ENCODE measurements around the gene CDT1.

The CDT1 gene

DNA sequence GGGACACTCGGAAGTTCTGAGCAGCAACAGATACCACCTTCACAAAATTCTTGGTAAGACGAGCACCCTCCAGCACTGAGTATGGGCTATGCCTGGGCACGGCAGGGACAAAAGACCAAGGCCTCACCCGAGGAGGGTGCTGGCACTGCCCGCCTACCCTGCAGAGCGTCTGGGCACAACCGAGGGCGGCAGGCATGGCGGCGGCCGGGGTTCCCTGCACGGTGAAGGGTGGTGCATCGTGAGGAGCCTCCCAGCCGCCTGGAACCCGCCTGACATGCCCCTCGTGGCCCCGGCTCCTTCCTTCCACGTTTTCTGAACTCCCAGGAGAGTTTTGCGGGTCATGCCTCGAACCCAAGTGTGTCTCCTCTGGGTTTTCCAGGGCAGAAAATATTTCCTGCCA, 34.2 kb downstream of the CDT1 start:
- H3K36me3 ChIP-seq (replicated peaks), result peaks cover 17% of the 10 kb centered on the region
- TF ChIP-seq, protein P1, sequence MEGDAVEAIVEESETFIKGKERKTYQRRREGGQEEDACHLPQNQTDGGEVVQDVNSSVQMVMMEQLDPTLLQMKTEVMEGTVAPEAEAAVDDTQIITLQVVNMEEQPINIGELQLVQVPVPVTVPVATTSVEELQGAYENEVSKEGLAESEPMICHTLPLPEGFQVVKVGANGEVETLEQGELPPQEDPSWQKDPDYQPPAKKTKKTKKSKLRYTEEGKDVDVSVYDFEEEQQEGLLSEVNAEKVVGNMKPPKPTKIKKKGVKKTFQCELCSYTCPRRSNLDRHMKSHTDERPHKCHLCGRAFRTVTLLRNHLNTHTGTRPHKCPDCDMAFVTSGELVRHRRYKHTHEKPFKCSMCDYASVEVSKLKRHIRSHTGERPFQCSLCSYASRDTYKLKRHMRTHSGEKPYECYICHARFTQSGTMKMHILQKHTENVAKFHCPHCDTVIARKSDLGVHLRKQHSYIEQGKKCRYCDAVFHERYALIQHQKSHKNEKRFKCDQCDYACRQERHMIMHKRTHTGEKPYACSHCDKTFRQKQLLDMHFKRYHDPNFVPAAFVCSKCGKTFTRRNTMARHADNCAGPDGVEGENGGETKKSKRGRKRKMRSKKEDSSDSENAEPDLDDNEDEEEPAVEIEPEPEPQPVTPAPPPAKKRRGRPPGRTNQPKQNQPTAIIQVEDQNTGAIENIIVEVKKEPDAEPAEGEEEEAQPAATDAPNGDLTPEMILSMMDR (IDR thresholded peaks at IDR 0.05; ENCODE audit: low read depth, low read length, missing control alignments), result no peak
- in situ Hi-C loops (cut with HindIII; ENCODE audit: low pct_ligation_motif_present, low sequenced_read_pairs), result no loop called here

DNA sequence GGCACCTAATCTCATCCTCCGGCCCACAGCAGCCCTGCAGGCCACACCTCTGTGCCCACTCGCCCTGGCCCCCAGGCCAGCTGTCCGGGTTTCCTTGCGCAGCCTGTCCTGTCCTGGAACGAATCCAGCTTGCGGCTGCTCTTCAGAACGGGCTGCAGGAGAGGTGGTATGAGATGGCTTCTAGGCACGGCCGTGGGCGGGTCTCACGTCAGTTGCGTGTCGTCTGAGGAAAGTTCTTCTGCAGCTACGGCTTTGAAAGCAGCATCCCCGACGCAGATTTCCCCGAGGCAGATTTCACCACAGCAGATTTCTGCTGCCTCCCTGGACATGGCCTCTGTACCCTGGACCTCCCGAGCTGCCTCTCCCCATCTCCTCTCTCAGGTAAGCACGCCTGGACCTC, 35.0 kb downstream of the CDT1 start:
- Histone ChIP-seq H3K27me3 (replicated peaks) (no peaks in the 10 kb centered on the region), H3K36me3 (replicated peaks) (peaks cover 17% of the 10 kb centered on the region), H3K4me3 (ENCODE audit: low read depth, low read length) (no peak overlapping the region), H3K27ac (no peak overlapping the region)
- no peak for DNase-seq
- in situ Hi-C loops (cut with HindIII; ENCODE audit: low pct_ligation_motif_present, low sequenced_read_pairs), result no loop called here
- TF ChIP-seq, protein P1 (IDR thresholded peaks at IDR 0.05; ENCODE audit: low read depth, low read length, missing control alignments), result no peak

More for the DNA sequence above, 34.2 kb downstream of the CDT1 start:
- Histone ChIP-seq H3K27me3 (replicated peaks) (no peaks in the 10 kb centered on the region), H3K4me3 (ENCODE audit: low read depth, low read length) (no peak overlapping the region), H3K27ac (no peak overlapping the region)
- DNase-seq, result no peak

DNA sequence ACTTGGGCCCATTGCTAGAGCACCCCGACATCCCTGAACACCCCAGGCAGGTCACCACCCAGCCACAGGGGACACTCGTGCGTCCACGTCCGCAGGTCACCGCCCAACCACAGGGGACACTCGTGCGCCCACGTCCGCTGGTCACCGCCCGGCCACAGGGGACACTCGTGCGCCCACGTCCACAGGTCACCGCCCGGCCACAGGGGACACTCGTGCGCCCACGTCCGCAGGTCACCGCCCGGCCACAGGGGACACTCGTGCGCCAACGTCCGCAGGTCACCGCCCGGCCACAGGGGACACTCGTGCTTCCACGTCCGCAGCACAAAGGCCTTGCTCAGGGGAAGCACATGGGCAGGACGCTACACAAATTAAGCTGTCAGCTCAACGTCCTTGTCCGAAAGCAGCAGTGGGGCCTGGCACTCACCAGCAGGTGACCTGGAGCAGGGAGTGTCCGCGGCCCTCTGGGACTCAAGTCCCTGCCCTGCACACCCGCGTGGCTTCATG, 35.5 kb downstream of the CDT1 start:
- no peak overlapping the region for H3K4me3 ChIP-seq (ENCODE audit: low read depth, low read length)
- in situ Hi-C loops (cut with HindIII; ENCODE audit: low pct_ligation_motif_present, low sequenced_read_pairs), result no loop called here
- peaks cover 17% of the 10 kb centered on the region for H3K36me3 ChIP-seq (replicated peaks)
- H3K27ac ChIP-seq, result no peak overlapping the region
- no peak for DNase-seq
- no peaks in the 10 kb centered on the region for H3K27me3 ChIP-seq (replicated peaks)
- TF ChIP-seq, protein P1 (IDR thresholded peaks at IDR 0.05; ENCODE audit: low read depth, low read length, missing control alignments), result no peak

DNA sequence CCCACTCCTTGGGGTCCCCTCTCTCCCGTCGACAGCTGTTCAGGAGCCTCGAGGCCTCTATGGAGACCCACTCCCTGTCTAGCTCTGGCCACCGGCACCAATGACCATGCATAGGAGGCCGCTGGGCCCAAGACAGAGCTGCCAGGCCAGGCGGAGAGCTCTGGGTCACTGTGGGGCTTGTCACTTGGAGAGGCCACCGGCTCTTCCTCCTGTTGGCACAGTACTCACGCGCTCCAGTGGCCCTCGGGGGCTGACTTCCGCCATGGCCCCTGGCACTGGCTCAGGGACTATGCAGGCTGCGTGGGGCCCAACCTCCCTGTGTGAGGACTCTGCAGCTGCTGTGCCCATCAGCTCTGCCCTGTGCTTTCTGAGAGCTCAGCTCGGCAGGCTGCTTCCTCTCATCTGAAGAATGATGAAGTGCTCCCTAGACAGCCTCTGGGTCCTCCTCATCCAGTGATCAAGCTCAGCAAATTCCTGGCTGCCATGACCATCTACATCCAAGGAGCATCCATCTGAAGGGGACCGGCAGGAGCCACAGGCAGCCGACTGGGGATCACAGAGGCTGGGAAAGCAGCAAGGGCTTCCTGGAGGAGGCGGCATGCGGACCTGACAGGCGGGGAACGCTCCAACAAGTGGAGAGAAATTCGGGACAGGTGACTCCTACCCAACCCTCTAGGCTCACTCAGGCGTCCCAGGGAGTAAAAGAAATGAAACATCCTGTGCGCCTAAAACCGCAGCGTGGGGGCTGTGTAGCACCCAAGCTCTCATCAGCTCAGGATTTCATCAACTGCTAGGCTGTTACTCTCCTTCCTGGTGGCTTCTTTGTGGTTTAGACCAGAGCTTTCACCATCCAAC, 36.4 kb downstream of the CDT1 start:
- H3K36me3 ChIP-seq (replicated peaks), result peaks cover 17% of the 10 kb centered on the region
- H3K4me3 ChIP-seq (ENCODE audit: low read depth, low read length), result no peak overlapping the region
- no peak overlapping the region for H3K27ac ChIP-seq
- H3K27me3 ChIP-seq (replicated peaks), result no peaks in the 10 kb centered on the region
- TF ChIP-seq, protein P1 (IDR thresholded peaks at IDR 0.05; ENCODE audit: low read depth, low read length, missing control alignments), result no peak
- DNase-seq, result no peak
- in situ Hi-C loops (cut with HindIII; ENCODE audit: low pct_ligation_motif_present, low sequenced_read_pairs), result no loop called here

DNA sequence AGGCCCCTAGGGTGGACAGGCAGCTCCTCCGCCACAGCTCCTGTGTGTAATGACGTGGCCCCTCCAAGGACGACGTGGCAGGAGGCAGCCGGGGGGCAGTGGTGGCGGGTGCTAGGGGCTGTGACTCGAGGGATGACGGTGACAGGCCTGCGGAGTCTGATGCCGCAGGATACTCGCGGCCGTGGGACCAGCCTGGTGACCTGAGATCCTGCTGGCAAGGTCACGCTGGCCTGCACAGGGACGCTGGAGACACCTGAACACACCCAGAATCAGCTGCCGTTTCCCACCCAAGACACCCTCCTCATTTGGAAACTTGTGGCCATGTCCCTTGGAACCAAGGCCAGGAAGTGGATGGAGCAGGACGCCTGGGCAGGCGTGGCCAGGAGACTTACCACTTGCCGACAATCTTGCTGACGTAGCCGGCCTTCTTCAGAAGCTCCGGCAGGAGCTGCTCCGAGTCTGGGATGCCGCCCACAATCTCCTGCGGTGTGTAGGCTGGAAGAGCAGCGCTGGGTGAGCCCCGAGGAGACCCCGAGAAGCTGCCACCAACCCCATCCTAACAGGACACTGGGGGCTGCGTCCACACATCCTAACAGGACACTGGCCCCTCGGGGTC, 37.1 kb downstream of the CDT1 start:
- Histone ChIP-seq H3K36me3 (replicated peaks) (peaks cover 17% of the 10 kb centered on the region), H3K4me3 (ENCODE audit: low read depth, low read length) (no peak overlapping the region), H3K27ac (no peak overlapping the region), H3K27me3 (replicated peaks) (no peaks in the 10 kb centered on the region)
- in situ Hi-C loops (cut with HindIII; ENCODE audit: low pct_ligation_motif_present, low sequenced_read_pairs), result no loop called here
- DNase-seq, result no peak
- TF ChIP-seq, protein P1 (IDR thresholded peaks at IDR 0.05; ENCODE audit: low read depth, low read length, missing control alignments), result no peak
